Measurements from ENCODE around the gene SI. TPM values are rescaled to one million over a fixed set of nuclear protein-coding genes. Genes with fewer than 3 reads are reported as not detected.

Gene SI
- polyA plus RNA-seq, 3 donors, result 0.29 TPM; not detected in 2

Other genes with a start within 250 kb of the SI start
- gene SLITRK3, start 117.9 kb upstream of the SI start, polyA plus RNA-seq (ENCODE audit: insufficient read length in 3 of 3), result under 1 TPM; 0.18 to 0.64 (median 0.49) TPM

All from renal cortex interstitium (tissue), 3 donors.